HG03039 (cell line): ENCODE measurements around the gene NOTCH2NLA.
"Not testable (repeated sequence)": the region's sequence is repeated elsewhere in the genome, so short reads cannot be mapped to it uniquely, and the experiment has no call there.

Source experiments
- ATAC-seq: cut with Tn5 transposase; IDR thresholded peaks from one replicate; pipeline ENCODE4 v1.9.1; 2021; ENCODE audit warnings: mild to moderate bottlenecking, moderate library complexity; ENCODE audit not compliant: unreplicated experiment

NOTCH2NLA gene

DNA sequence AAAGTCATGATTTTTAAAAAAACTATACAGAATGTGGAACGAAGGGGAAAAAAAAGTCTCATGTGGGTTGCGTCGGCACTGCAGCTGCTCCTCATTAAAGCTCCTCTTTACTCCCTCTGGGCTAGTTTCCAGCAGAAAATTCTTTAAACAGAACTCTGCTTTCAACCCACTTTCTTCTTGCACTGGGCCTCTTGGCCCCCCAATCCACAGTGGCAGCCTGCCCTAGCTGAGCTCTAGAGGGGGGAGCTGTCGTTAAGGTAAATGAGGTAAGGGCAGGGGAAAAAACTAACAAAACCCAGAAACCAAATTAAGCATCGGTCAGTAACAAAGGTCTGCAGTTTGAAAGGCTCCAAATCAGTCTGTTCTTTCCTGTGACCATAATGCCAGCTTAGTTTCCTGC lies 54.3 kb downstream of the NOTCH2NLA start:
- not testable (repeated sequence) for ATAC-seq

DNA sequence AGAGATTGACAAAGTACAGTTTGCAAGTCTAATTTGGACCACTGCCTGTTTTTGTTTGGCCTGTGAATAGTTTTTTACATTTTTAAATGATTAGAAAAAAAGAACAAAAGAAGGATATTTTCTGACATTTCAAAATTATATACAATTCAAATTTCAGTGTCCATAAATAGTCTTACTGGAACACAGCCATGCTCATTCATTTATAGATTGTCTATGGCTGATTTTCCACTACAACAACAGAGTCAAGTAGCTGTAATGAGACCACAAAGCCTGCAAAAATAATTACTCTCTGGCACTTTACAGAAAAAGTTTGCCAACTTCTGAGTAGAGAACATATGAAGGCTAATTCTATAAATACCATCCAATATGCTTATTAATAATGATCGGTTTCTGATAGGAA lies 61.1 kb downstream of the NOTCH2NLA start:
- not testable (repeated sequence) for ATAC-seq

DNA sequence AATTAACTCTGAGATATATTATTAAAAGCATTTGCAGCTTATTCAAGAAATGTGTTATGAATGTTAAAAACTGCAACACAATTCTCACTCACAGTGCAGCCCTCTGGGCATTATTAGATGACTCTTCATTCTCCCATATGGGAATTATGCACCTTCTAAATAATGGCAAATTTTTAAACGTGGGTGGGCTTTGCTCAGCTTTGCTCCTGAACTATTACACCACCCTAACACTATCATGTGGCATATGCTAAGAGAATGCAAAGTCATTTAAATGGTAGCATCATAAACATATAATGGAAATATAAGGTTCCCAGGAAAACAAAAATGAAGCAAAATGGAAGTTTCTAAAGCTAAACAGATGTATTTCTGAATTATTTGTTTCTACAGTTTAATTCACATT lies 61.5 kb downstream of the NOTCH2NLA start:
- not testable (repeated sequence) for ATAC-seq

DNA sequence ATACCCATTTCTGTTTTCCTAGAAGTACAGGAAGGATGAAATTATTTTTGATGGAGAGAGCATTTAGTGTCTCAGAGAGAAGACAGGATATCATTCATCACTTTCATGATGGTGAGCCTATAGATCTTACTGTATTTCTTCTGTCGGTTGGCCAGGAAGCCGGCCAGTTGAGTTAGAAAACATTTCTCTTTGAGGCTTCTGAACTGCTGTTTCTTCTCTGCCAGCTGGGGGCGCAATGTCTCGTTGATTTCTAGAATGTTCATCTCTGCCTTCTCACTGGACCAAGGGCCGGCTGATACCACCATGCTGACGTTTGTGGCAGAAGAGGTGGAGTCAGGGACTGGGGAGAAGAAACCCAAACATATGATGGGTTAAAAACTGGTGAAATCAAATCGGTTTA lies 84.4 kb downstream of the NOTCH2NLA start, which contains the start of gene NBPF10:
TSS of gene NBPF10 (minus strand) at position 340 of the 400 bp plus-strand sequence. CDS start at position 305, 35 bp downstream.
- not testable (repeated sequence) for ATAC-seq
